Uterus (tissue), 2 donors: ENCODE data around the gene KLF7.

Experiments
- POLR2A ChIP-seq, 2 donors: fragments of 450-650 bp; IDR thresholded peaks; one replicate each; pipeline ENCODE4 v1.6.1; 2016; ENCODE audit warnings: antibody characterized with exemption in 2 of 2, mild to moderate bottlenecking in 1 of 2, moderate library complexity in 1 of 2
- TF ChIP-seq, protein P1 (sequence below), 4 experiments: fragments of 200-600 bp in 2 of 4; fragments of 450-650 bp in 2 of 4; sonication (generic) in 2 of 4; IDR thresholded peaks; one replicate each; pipeline ENCODE4 v1.5.1; 2016 to 2019; ENCODE audit warnings: antibody characterized with exemption in 4 of 4, mild to moderate bottlenecking in 2 of 4, moderate library complexity in 1 of 4

DNA sequence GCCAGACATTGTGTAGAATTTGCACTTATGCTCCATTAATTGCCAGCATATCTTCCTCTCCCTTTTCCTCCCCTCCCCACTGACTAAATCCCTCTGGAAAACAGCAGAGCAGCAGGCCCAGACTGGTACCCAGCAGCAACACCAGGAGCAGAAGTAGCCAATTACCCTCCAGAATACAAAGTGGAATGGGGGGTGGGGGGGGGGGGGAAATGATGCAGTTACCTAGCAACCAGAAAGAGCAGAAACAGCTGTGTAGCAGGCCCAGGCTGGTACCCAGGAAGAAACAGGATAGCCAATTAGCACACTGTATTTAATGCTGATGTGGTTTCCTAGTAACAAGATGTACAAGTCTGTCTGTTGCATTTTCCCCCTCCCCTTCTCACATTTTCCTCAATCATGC is 52.3 kb downstream of the KLF7 start:
- TF ChIP-seq, protein P1, sequence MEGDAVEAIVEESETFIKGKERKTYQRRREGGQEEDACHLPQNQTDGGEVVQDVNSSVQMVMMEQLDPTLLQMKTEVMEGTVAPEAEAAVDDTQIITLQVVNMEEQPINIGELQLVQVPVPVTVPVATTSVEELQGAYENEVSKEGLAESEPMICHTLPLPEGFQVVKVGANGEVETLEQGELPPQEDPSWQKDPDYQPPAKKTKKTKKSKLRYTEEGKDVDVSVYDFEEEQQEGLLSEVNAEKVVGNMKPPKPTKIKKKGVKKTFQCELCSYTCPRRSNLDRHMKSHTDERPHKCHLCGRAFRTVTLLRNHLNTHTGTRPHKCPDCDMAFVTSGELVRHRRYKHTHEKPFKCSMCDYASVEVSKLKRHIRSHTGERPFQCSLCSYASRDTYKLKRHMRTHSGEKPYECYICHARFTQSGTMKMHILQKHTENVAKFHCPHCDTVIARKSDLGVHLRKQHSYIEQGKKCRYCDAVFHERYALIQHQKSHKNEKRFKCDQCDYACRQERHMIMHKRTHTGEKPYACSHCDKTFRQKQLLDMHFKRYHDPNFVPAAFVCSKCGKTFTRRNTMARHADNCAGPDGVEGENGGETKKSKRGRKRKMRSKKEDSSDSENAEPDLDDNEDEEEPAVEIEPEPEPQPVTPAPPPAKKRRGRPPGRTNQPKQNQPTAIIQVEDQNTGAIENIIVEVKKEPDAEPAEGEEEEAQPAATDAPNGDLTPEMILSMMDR (IDR thresholded peaks at IDR 0.05) = no peak
- no peak for TF ChIP-seq POLR2A (IDR thresholded peaks at IDR 0.05)
